Hepatocyte (in vitro differentiated cells): ENCODE results near the gene FGF2.

Experiments
- EZH2 ChIP-seq: fragments of 200-600 bp; sonication (generic); IDR thresholded peaks from 2 replicates; pipeline ENCODE4 v1.6.1; 2016; ENCODE audit warnings: antibody characterized with exemption, mild to moderate bottlenecking, borderline replicate concordance
- TF ChIP-seq, protein P1 (sequence below): fragments of 200-600 bp; sonication (generic); IDR thresholded peaks from 2 replicates; pipeline ENCODE4 v1.5.1; 2016; ENCODE audit warnings: antibody characterized with exemption, mild to moderate bottlenecking; ENCODE audit not compliant: poor library complexity

GRCh38 chr4:122901247-122902010 is 74.8 kb downstream of the FGF2 start:
- no peak for TF ChIP-seq EZH2
- TF ChIP-seq, protein P1, sequence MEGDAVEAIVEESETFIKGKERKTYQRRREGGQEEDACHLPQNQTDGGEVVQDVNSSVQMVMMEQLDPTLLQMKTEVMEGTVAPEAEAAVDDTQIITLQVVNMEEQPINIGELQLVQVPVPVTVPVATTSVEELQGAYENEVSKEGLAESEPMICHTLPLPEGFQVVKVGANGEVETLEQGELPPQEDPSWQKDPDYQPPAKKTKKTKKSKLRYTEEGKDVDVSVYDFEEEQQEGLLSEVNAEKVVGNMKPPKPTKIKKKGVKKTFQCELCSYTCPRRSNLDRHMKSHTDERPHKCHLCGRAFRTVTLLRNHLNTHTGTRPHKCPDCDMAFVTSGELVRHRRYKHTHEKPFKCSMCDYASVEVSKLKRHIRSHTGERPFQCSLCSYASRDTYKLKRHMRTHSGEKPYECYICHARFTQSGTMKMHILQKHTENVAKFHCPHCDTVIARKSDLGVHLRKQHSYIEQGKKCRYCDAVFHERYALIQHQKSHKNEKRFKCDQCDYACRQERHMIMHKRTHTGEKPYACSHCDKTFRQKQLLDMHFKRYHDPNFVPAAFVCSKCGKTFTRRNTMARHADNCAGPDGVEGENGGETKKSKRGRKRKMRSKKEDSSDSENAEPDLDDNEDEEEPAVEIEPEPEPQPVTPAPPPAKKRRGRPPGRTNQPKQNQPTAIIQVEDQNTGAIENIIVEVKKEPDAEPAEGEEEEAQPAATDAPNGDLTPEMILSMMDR, result no peak
